H1 (cell line): ENCODE results near the gene STARD3. TPM values are rescaled to one million over a fixed set of nuclear protein-coding genes. Genes with fewer than 3 reads are reported as not detected.

Experiments
- CTCF ChIA-PET: fragments of 300-600 bp; sonication (Branson Sonifier 250); formaldehyde crosslinking; loops from one replicate; lab custom pipeline; 2021; ENCODE audit not compliant: partially characterized antibody; lab: Charles Lee
- POLR2A ChIA-PET: fragments of 300-600 bp; sonication (Branson Sonifier 250); formaldehyde crosslinking; loops from one replicate; lab custom pipeline; 2021; ENCODE audit warnings: inconsistent platforms; ENCODE audit not compliant: partially characterized antibody; lab: Charles Lee
- DNase-seq, 2 experiments: peaks; one replicate each; pipeline versions ENCODE4 v3.0.0 to v3.0.0-alpha.2; 2010 to 2022; ENCODE audit warnings: low spot score in 2 of 2, low read depth in 1 of 2, mixed read lengths in 1 of 2
- FAIRE-seq: peaks from 2 replicates; lab custom pipeline; 2011; peaks lifted over from hg19 to GRCh38; lab: Jason Lieb, UNC
- H2AFZ ChIP-seq: 2 replicates; pipeline ENCODE4 v1.8.1; 2012; ENCODE audit warnings: low read length, inconsistent platforms
- H2AK5ac ChIP-seq: 2 replicates; pipeline ENCODE4 v1.6.1; 2013; ENCODE audit warnings: low read depth, low read length
- H2BK120ac ChIP-seq: replicated peaks from 2 replicates; pipeline ENCODE3; 2013; ENCODE audit warnings: low read depth, low read length, inconsistent platforms
- H2BK12ac ChIP-seq: 2 replicates; pipeline ENCODE4 v1.6.1; 2013; ENCODE audit warnings: low read depth, low read length
- H2BK15ac ChIP-seq: 2 replicates; pipeline ENCODE4 v1.6.1; 2013; ENCODE audit warnings: low read length
- H2BK20ac ChIP-seq: 2 replicates; pipeline ENCODE4 v1.6.1; 2013; ENCODE audit warnings: low read length
- H2BK5ac ChIP-seq: 2 replicates; pipeline ENCODE4 v1.6.1; 2013; ENCODE audit warnings: low read depth, low read length
- H3K14ac ChIP-seq: 2 replicates; pipeline ENCODE4 v1.6.1; 2013; ENCODE audit warnings: inconsistent platforms; ENCODE audit not compliant: insufficient read length
- H3K18ac ChIP-seq: 2 replicates; pipeline ENCODE4 v1.6.1; 2013; ENCODE audit warnings: low read length; ENCODE audit errors: extremely low read depth
- H3K23ac ChIP-seq: 2 replicates; pipeline ENCODE4 v1.6.1; 2013; ENCODE audit warnings: inconsistent platforms; ENCODE audit not compliant: insufficient read length
- H3K23me2 ChIP-seq: 2 replicates; pipeline ENCODE4 v1.6.1; 2013; ENCODE audit warnings: low read depth, low read length
- H3K27ac ChIP-seq: 2 replicates; pipeline ENCODE4 v1.6.1; 2011; ENCODE audit warnings: low read depth, low read length, inconsistent platforms
- H3K27me3 ChIP-seq, 4 experiments: replicated peaks in 1 of 4; 1 replicate in 1 of 4; 2 replicates in 3 of 4; pipeline versions ENCODE4 v1.6.1 to v1.8.1; 2011 to 2013; ENCODE audit warnings: low read length in 3 of 4, mild to moderate bottlenecking in 3 of 4, inconsistent platforms in 2 of 4, mixed read lengths in 2 of 4, moderate library complexity in 1 of 4; ENCODE audit not compliant: control insufficient read depth in 3 of 4, insufficient read depth in 3 of 4; ENCODE audit errors: extremely low read depth in 1 of 4
- H3K36me3 ChIP-seq, 4 experiments: 2 replicates each; pipeline versions ENCODE4 v1.6.1 to v1.8.1; 2011 to 2013; ENCODE audit warnings: mild to moderate bottlenecking in 4 of 4, low read length in 3 of 4, moderate library complexity in 2 of 4, control low read depth in 1 of 4, inconsistent platforms in 1 of 4; ENCODE audit not compliant: insufficient read depth in 4 of 4, control insufficient read depth in 2 of 4
- H3K4ac ChIP-seq: replicated peaks from 2 replicates; pipeline ENCODE3; 2013; ENCODE audit warnings: low read length, low read depth, mixed read lengths, inconsistent platforms; ENCODE audit not compliant: insufficient read length
- H3K4me1 ChIP-seq, 4 experiments: replicated peaks in 1 of 4; 1 replicate in 1 of 4; 2 replicates in 3 of 4; pipeline versions ENCODE4 v1.6.1 to v1.8.1; 2011 to 2013; ENCODE audit warnings: low read length in 3 of 4, inconsistent platforms in 2 of 4, mixed read lengths in 1 of 4; ENCODE audit not compliant: insufficient read depth in 4 of 4, control insufficient read depth in 3 of 4
- H3K4me2 ChIP-seq, 2 experiments: 2 replicates each; pipeline versions ENCODE4 v1.6.1 to v1.8.1; 2011 to 2013; ENCODE audit warnings: low read depth in 2 of 2, low read length in 2 of 2, control low read depth in 1 of 2, inconsistent platforms in 1 of 2, mild to moderate bottlenecking in 1 of 2; ENCODE audit not compliant: insufficient read depth in 1 of 2
- H3K4me3 ChIP-seq, 4 experiments: fragments of 200-600, 300-600 bp in 1 of 4; sonication (generic), shearing (Covaris generic), sonication (Bioruptor Twin) in 1 of 4; 2 replicates each; pipeline versions ENCODE4 v1.5.1 to v1.8.1; 2011 to 2016; ENCODE audit warnings: low read length in 4 of 4, low read depth in 3 of 4, control low read depth in 2 of 4, inconsistent platforms in 2 of 4, mild to moderate bottlenecking in 2 of 4, mixed read lengths in 1 of 4, moderate library complexity in 1 of 4; ENCODE audit not compliant: insufficient read depth in 2 of 4; ENCODE audit errors: extremely low read depth in 1 of 4
- H3K56ac ChIP-seq: replicated peaks from 2 replicates; pipeline ENCODE3; 2013; ENCODE audit warnings: low read depth, mild to moderate bottlenecking, mixed read lengths, low read length, inconsistent platforms; ENCODE audit not compliant: insufficient read length
- H3K79me1 ChIP-seq: 2 replicates; pipeline ENCODE4 v1.6.1; 2013; ENCODE audit warnings: low read depth, low read length, control low read depth
- H3K79me2 ChIP-seq, 2 experiments: 2 replicates each; pipeline versions ENCODE4 v1.6.1 to v1.8.1; 2012 to 2013; ENCODE audit warnings: low read length in 2 of 2, mild to moderate bottlenecking in 2 of 2, inconsistent platforms in 1 of 2; ENCODE audit not compliant: insufficient read depth in 2 of 2, control insufficient read depth in 1 of 2
- H3K9ac ChIP-seq, 4 experiments: replicated peaks in 1 of 4; 1 replicate in 1 of 4; 2 replicates in 3 of 4; pipeline versions ENCODE4 v1.6.1 to v1.8.1; 2011 to 2013; ENCODE audit warnings: low read depth in 3 of 4, low read length in 3 of 4, control low read depth in 2 of 4, mild to moderate bottlenecking in 2 of 4, moderate library complexity in 2 of 4, inconsistent platforms in 1 of 4; ENCODE audit errors: extremely low read depth in 1 of 4
- H3K9me3 ChIP-seq, 2 experiments: 2 replicates each; pipeline versions ENCODE4 v1.6.1 to v1.8.1; 2012 to 2013; ENCODE audit warnings: mild to moderate bottlenecking in 2 of 2, moderate library complexity in 2 of 2, control low read depth in 1 of 2, inconsistent platforms in 1 of 2, low read depth in 1 of 2, low read length in 1 of 2, mixed read lengths in 1 of 2; ENCODE audit not compliant: insufficient read depth in 2 of 2
- H4K20me1 ChIP-seq, 2 experiments: replicated peaks in 1 of 2; 2 replicates each; pipeline versions ENCODE3 to v1.8.1; 2011 to 2013; ENCODE audit warnings: inconsistent platforms in 2 of 2, low read length in 2 of 2, mild to moderate bottlenecking in 1 of 2; ENCODE audit not compliant: insufficient read depth in 2 of 2, control insufficient read depth in 1 of 2
- H4K5ac ChIP-seq: 2 replicates; pipeline ENCODE4 v1.6.1; 2013; ENCODE audit warnings: low read length, low read depth, mixed read lengths, inconsistent platforms; ENCODE audit not compliant: insufficient read length
- H4K8ac ChIP-seq: 2 replicates; pipeline ENCODE4 v1.8.0; 2013; ENCODE audit warnings: mild to moderate bottlenecking, moderate library complexity, low read length, inconsistent platforms; ENCODE audit not compliant: insufficient read depth; ENCODE audit errors: extremely low read depth
- H4K91ac ChIP-seq: replicated peaks from 2 replicates; pipeline ENCODE3; 2013; ENCODE audit warnings: low read length, mixed read lengths, inconsistent platforms; ENCODE audit not compliant: insufficient read length
- TEAD4 ChIP-seq: IDR thresholded peaks from 2 replicates; pipeline ENCODE4 v1.6.1; 2012; ENCODE audit warnings: low read depth, low read length, inconsistent platforms, mixed read lengths
- WGBS, 2 experiments: shearing (Covaris generic) in 1 of 2; methylation state at CpG; one replicate each; pipeline versions ENCODE4 v1.1.6 to v1.1.7; 2013 to 2015; ENCODE audit warnings: low lambda C conversion rate in 2 of 2, mixed read lengths in 2 of 2, inconsistent platforms in 1 of 2, low coverage in 1 of 2, missing lambda C conversion rate in 1 of 2; ENCODE audit not compliant: insufficient replicate concordance in 2 of 2, insufficient coverage in 1 of 2, insufficient read length in 1 of 2; ENCODE audit errors: extremely low coverage in 1 of 2, missing lambda C conversion rate in 1 of 2; 5-methylcytosine and 5-hydroxymethylcytosine counted together
- polyA plus RNA-seq, 7 experiments: library from polyadenylated mRNA; depleted of rRNA in 3 of 7; stranded (reverse) in 5 of 7; unstranded in 2 of 7; fragments of >200 nt in 5 of 7; fragments of 200-250 nt in 2 of 7; gene quantifications; 1 replicate in 5 of 7; 2 replicates in 1 of 7; 4 replicates in 1 of 7; pipeline versions ENCODE4 v1.2.1 to v1.2.3, GENCODE V29; 2011 to 2013; ENCODE audit warnings: missing spikeins in 2 of 7, mixed read lengths in 2 of 7
- total RNA-seq: library from RNA; stranded (reverse); fragmentation: NEBNext Ultra II Directional; extraction: Animal tissue kit (Norgen Biotek cat#: 25700); gene quantifications from 2 replicates; pipeline ENCODE4 v1.2.1, GENCODE V29; 2021

Gene STARD3
- total and polyA plus RNA-seq, 2 of the 8 experiments (the other 6 are each of a cell fraction or from before 2014, with no cell fraction given) = 47.6 to 80.3 TPM

GRCh38 chr17:39651923-39652586, 15.1 kb downstream of the STARD3 start:
- Histone ChIP-seq H4K91ac (peak overlapping the region; percentile 71), H2BK120ac (peak overlapping the region; percentile 16), H3K9me3 (no peaks in the 10 kb centered on the region), H3K79me1 (peaks cover 2% of the 10 kb centered on the region; the same call in 1 of the 2 replicates), H3K4ac (no peak overlapping the region), H3K56ac (no peak overlapping the region), H3K23me2 (no peaks in the 10 kb centered on the region; the same call in 1 of the 2 replicates), H3K27ac (peak overlapping the region; percentile 59; the same call in 1 of the 2 replicates), H2BK5ac (peak overlapping the region; percentile 68; the same call in 1 of the 2 replicates), H2AFZ (no peak overlapping the region), H4K8ac (no peak overlapping the region; the same call in 1 of the 2 replicates), H2AK5ac (peak overlapping the region; percentile 47; the same call in 1 of the 2 replicates), H3K4me1 (peaks cover 5 to 23% (median 19%) of the 10 kb centered on the region in 4 experiments), H3K23ac (no peak overlapping the region), H3K14ac (no peak overlapping the region), H2BK20ac (0 out of 2 replicates have a peak overlapping the region, but pooled peaks have one; percentile 73), H3K79me2 (peaks cover 0 to 9% of the 10 kb centered on the region in 2 experiments; a peak in 1 of 4 replicates), H3K9ac (no peak overlapping the region), H4K5ac (no peak overlapping the region), H2BK12ac (peak overlapping the region; percentile 64; the same call in 1 of the 2 replicates), H2BK15ac (no peak overlapping the region; the same call in 1 of the 2 replicates), H3K36me3 (no peaks in the 10 kb centered on the region), H3K4me2 (peak overlapping the region; percentile 14 to 45; a peak in 1 of 4 replicates), H3K27me3 (no peaks in the 10 kb centered on the region), H3K4me3 (no peak overlapping the region), H4K20me1 (peaks cover 1 to 2% of the 10 kb centered on the region in 2 experiments), H3K18ac (peak overlapping the region; percentile 36)
- WGBS, 2 experiments = 74% methylated on average over 8 of the region's 8 CpGs; no CpG with 5 or more reads in 1 of the 2 experiments
- DNase-seq (no peak), FAIRE-seq (no peak)
- CTCF ChIA-PET = interaction anchor here (1.0 to 49.2 kb wide), 5 partner anchors 11 to 104 kb away, joined by 4 to 1885 read pairs (median 133); partner anchors contain the start of genes ERBB2, MIEN1, PGAP3 and PNMT
- POLR2A ChIA-PET = interaction anchor here (1.0 to 5.2 kb wide), 9 partner anchors 12 to 48 kb away, joined by 3 to 28 read pairs (median 5); partner anchors contain the start of genes ERBB2 and TCAP
- no peak for TF ChIP-seq TEAD4
